Breast epithelium (tissue), 3 donors: ENCODE results near the gene RIPOR3.

Source experiments
- CTCF ChIP-seq, 3 donors: fragments of 450-650 bp; IDR thresholded peaks; one replicate each; pipeline ENCODE4 v1.5.1; 2016 to 2017; ENCODE audit warnings: antibody characterized with exemption in 3 of 3, mild to moderate bottlenecking in 3 of 3, moderate library complexity in 3 of 3
- POLR2A ChIP-seq: fragments of 450-650 bp; IDR thresholded peaks from one replicate; pipeline ENCODE4 v1.6.1; 2016; ENCODE audit warnings: antibody characterized with exemption, mild to moderate bottlenecking, moderate library complexity
- POLR2AphosphoS5 ChIP-seq, 3 donors: sonication (generic); formaldehyde crosslinking; IDR thresholded peaks; one replicate each; pipeline ENCODE4 v1.6.1; 2017; ENCODE audit warnings: antibody characterized with exemption in 3 of 3

GRCh38 chr20:50655311-50655880 lies 35.9 kb downstream of the RIPOR3 start:
- TF ChIP-seq CTCF (IDR thresholded peaks at IDR 0.05) (no peak), POLR2AphosphoS5 (IDR thresholded peaks at IDR 0.05) (peak; percentile 79 to 85 (median 84)), POLR2A (no peak)
